ENCODE measurements around the gene PARD3B. TPM values are rescaled to one million over a fixed set of nuclear protein-coding genes. Genes with fewer than 3 reads are reported as not detected.

PARD3B gene
- total and polyA plus RNA-seq, 2 of the 13 experiments (the other 11 are each of a cell fraction or from before 2014, with no cell fraction given): 0.71 to 2.3 TPM

- in situ Hi-C loops (cut with HindIII; ENCODE audit: extremely low pct_ligation_motif_present, low pct_unique_long_range_greater_than_20kb) (no loop called here), intact Hi-C loops (cut with micrococcal nuclease; ENCODE audit: unreplicated experiment) (no loop called here)
- Histone ChIP-seq H3K79me2 (ENCODE audit: insufficient read depth, low read length) (no peaks in the 10 kb centered on the region), H3K4me3 (replicated peaks in 1 of 3; ENCODE audit: insufficient read depth in 1 of 3, low read depth in 2 of 3, low read length in 3 of 3) (no peak overlapping the region), H2AFZ (ENCODE audit: low read length) (no peak overlapping the region), H4K20me1 (ENCODE audit: insufficient read depth, low read length) (no peaks in the 10 kb centered on the region), H3K4me2 (ENCODE audit: low read depth, low read length) (no peak overlapping the region), H3K9me3 (ENCODE audit: low read length) (0 out of 2 replicates have a peak, but pooled peaks cover 3% of the 10 kb centered on the region), H3K4me1 (ENCODE audit: insufficient read depth, low read length) (no peaks in the 10 kb centered on the region), H3K36me3 (replicated peaks in 1 of 2; ENCODE audit: control insufficient read depth in 1 of 2, insufficient read depth in 2 of 2, low read length in 2 of 2) (no peaks in the 10 kb centered on the region), H3K27ac (ENCODE audit: extremely low read length, insufficient read depth, low read length) (no peak overlapping the region), H3K27me3 (ENCODE audit: control insufficient read depth in 1 of 2, insufficient read depth in 2 of 2, low read length in 2 of 2) (no peaks in the 10 kb centered on the region), H3K9ac (ENCODE audit: insufficient read depth, low read depth, low read length) (no peak overlapping the region)
- FAIRE-seq (no peak), DNase-seq (ENCODE audit: low spot score) (no peak), ATAC-seq (no peak)
- CTCF ChIA-PET (ENCODE audit: low intra/inter-chr PET ratio, low total read pairs): no interaction called here
- no TSS peak for BruUV-seq (replicated peaks)
- 33% methylated on average over 5 of the region's 5 CpGs for WGBS (ENCODE audit: low lambda C conversion rate)
- TF ChIP-seq, protein P1, sequence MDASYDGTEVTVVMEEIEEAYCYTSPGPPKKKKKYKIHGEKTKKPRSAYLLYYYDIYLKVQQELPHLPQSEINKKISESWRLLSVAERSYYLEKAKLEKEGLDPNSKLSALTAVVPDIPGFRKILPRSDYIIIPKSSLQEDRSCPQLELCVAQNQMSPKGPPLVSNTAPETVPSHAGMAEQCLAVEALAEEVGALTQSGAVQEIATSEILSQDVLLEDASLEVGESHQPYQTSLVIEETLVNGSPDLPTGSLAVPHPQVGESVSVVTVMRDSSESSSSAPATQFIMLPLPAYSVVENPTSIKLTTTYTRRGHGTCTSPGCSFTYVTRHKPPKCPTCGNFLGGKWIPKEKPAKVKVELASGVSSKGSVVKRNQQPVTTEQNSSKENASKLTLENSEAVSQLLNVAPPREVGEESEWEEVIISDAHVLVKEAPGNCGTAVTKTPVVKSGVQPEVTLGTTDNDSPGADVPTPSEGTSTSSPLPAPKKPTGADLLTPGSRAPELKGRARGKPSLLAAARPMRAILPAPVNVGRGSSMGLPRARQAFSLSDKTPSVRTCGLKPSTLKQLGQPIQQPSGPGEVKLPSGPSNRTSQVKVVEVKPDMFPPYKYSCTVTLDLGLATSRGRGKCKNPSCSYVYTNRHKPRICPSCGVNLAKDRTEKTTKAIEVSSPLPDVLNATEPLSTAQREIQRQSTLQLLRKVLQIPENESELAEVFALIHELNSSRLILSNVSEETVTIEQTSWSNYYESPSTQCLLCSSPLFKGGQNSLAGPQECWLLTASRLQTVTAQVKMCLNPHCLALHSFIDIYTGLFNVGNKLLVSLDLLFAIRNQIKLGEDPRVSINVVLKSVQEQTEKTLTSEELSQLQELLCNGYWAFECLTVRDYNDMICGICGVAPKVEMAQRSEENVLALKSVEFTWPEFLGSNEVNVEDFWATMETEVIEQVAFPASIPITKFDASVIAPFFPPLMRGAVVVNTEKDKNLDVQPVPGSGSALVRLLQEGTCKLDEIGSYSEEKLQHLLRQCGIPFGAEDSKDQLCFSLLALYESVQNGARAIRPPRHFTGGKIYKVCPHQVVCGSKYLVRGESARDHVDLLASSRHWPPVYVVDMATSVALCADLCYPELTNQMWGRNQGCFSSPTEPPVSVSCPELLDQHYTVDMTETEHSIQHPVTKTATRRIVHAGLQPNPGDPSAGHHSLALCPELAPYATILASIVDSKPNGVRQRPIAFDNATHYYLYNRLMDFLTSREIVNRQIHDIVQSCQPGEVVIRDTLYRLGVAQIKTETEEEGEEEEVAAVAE (CRISPR knock-in tag; IDR thresholded peaks at IDR 0.05; ENCODE audit: borderline replicate concordance): no peak
- TF ChIP-seq MAFF (IDR thresholded peaks at IDR 0.05; ENCODE audit: low read depth, low read length): peak; percentile 40
- peak in 1 of 2 experiments; percentile 52; a peak in 2 of 4 replicates for TF ChIP-seq MAFK (conservative IDR thresholded peaks at IDR 0.05 in 1 of 2, IDR thresholded peaks at IDR 0.05 in 1 of 2; ENCODE audit: low read length in 2 of 2)
- TF ChIP-seq ATF7 (IDR thresholded peaks at IDR 0.05): no peak
- no peak for TF ChIP-seq ATF7 (CRISPR knock-in tag; IDR thresholded peaks at IDR 0.05)
- POLR2A ChIA-PET: no interaction called here
Observed at GRCh38 chr2:205161156-205161839, 616.0 kb downstream of the PARD3B start.

Data from HepG2 (cell line).